HG03575 (cell line): ENCODE results near the gene IFT122.
"Not testable (repeated sequence)": the region's sequence is repeated elsewhere in the genome, so short reads cannot be mapped to it uniquely, and the experiment has no call there.

Experiments
- ATAC-seq: cut with Tn5 transposase; IDR thresholded peaks from one replicate; pipeline ENCODE4 v1.9.1; 2021; ENCODE audit not compliant: unreplicated experiment, insufficient number of reproducible peaks, low FRiP score; ENCODE audit errors: extremely low read depth

Gene IFT122

GRCh38 chr3:129504471-129505100, 64.6 kb downstream of the IFT122 start:
- no peak for ATAC-seq

- no peak for ATAC-seq
Measured at GRCh38 chr3:129505341-129505740, 65.3 kb downstream of the IFT122 start.

- no peak for ATAC-seq
Measured at GRCh38 chr3:129506231-129506742, 66.3 kb downstream of the IFT122 start.

DNA sequence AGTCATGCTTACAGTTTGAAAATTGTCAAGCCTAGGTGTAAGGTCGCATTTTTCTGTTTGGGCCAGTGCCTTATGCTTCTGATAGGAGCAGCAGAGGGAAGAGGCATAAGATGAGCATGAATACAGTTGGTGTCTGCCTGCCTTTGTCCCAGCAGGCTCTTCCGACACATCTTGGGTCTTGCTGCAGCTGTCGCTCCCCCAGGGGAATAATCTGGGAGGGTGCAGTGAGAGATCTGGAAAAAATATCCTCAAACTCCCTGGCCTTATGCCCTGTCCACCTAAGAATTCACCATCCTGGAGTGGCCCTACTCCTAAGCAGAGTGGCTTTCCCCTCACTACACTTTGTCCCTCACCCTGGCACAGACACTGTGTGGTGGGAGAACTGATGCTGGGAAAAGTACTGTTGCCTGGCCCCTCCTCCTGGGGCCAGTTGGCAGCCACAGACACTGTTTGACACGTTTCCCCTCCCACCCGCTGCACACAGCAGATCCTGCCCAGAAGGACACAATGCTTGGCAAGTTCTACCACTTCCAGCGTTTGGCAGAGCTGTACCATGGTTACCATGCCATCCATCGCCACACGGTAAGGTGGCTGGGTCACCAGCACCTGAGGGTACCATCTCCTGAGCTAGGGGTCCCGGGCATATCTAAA, 67.3 kb downstream of the IFT122 start:
- ATAC-seq, result no peak

DNA sequence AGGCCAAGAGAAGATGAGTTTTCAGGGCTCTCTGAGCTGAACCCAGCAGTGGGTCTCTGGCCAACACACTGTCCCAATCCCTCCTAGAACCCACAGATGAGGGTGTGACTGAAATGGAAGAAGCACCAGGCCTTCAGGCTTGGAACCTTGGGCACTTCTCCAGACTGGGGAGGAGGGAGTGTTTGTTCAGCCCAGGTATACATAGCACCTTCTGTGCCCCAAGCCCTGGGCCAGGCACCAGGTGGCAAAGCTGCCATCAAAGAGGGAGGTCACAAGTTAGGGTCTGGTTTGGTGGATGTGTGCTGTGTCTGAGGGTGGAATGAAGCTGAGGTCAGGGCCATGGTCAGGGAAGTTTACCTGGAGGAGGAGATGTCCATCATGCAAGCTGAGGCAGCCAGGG, 72.6 kb downstream of the IFT122 start:
- ATAC-seq, result no peak

- no peak for ATAC-seq
Measured at GRCh38 chr3:129513705-129514104, 73.7 kb downstream of the IFT122 start.

GRCh38 chr3:129514110-129514509, 74.1 kb downstream of the IFT122 start:
- no peak for ATAC-seq

DNA sequence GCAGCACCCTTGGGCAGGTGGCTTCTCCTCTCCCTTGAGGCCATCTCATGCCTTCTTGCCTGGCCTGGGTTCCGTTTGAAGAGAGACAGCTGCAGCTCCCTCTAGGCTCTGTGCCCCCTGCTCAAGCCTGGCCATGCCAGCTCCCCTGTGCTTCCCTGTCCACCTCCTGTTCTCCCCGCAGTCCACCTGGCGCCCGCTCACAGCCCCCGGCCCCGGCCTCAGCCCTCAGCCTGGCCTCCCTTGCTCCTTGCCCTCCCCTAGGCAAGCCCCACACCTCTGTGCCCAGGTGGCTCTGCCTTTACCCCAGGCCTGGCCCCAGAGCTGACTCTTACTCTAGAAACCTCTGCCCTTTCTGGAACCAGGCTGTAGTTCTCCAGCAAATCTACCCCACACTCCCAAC, 74.5 kb downstream of the IFT122 start:
- ATAC-seq, result no peak

DNA sequence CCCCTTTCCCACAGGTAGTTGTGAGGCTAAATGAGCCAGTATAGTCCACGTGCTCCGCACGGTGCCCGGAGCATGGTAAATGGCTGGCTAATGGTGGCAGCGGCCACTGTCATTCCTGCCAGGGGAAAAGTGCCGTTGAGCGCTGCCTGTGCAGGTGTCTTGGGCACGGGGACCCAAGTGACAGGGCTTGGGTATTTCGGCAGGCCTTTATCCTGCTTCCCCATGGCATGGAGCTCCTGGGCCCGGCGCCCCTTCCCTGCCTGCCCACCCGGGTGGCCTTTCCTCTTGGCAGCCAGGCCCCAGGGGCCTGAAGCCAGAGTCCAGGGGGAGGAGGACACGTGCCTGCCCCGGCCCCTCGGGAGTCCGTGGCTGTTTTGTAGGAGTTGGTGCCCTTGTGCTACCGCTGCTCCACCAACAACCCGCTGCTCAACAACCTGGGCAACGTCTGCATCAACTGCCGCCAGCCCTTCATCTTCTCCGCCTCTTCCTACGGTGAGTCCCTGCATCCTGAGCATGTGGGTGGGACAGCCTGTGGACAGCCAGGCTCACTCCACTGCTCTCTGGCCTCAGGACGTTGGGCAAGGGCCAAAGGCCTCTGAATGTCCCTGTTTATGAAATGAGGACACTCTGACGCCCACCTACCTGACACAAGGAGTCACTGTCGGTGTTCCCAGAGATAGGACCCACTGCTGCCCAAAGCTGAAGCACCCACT, 75.2 kb downstream of the IFT122 start:
- ATAC-seq, result not testable (repeated sequence)

GRCh38 chr3:129515821-129516432, 75.9 kb downstream of the IFT122 start:
- ATAC-seq, result not testable (repeated sequence)

GRCh38 chr3:129517516-129517915, 77.5 kb downstream of the IFT122 start:
- ATAC-seq, result no peak

DNA sequence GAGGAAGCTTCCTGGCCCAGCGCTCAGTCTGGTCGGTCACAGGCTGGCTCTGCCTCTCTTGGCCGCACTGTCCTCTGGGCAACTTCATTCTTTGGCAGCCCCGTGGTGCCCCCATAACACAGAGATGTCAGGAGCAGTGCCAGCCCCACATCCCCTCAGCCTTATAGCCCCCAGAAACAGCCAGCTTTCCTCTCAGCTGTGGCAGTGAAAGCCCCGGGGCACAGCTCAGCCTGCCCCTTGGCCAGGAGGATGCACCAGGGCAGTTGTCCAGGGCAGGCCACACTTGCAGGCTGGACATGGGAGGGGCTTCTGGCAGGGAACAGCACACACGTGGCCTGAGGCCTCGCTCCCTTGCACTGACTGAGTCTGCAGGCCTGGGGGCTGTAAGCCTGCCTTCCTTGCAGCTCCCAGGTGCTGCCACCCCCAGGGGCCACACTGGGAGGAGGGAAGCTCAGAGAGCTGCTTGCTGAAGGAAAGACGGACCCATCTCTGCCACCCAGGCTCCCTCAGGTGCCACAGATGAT, 78.1 kb downstream of the IFT122 start:
- no peak for ATAC-seq

DNA sequence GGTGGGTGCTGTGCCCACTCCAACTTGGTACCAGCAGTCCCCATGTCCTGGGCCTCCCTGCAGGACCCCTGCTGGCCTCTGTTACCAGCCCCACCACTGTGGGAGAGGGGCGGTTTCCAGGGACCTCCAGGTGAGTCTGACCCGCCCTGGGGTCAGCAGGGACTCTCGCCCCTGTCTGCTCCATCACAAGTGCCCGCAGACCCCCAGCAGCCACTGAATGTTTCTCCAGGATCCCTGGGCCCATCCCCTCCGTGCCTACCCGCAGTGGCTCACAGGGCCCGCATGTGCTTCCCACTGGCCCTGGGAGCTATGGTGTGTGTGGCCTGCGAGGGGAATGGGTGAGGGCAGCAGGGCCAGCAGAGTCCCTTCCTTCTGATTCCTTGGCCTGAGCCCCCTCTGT, 78.6 kb downstream of the IFT122 start:
- no peak for ATAC-seq

DNA sequence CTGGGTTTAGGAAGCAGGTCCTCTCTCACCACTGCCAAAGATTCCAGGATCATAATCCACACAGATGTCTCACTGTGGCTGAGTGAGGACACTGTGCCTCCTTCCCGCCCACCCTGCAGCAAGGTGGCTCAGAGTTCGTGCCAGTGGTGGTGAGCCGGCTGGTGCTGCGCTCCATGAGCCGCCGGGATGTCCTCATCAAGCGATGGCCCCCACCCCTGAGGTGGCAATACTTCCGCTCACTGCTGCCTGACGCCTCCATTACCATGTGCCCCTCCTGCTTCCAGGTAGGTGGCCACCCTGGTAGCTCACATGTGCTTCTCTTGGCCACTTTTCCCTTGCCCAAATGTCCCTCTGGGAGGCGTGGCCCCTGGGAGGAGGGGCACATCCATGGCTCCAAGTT, 79.4 kb downstream of the IFT122 start:
- no peak for ATAC-seq

- ATAC-seq, result no peak
Measured at GRCh38 chr3:129519896-129520715, 80.1 kb downstream of the IFT122 start.

GRCh38 chr3:129520960-129521359, 80.9 kb downstream of the IFT122 start:
- no peak for ATAC-seq

GRCh38 chr3:129521611-129522010, 81.6 kb downstream of the IFT122 start:
- no peak for ATAC-seq

GRCh38 chr3:129522953-129523352, 82.9 kb downstream of the IFT122 start:
- no peak for ATAC-seq

GRCh38 chr3:129524081-129524480, 84.1 kb downstream of the IFT122 start:
- ATAC-seq, result no peak
